Fibroblast of lung (primary cell): ENCODE measurements around the gene HAS3.
"Not testable (repeated sequence)": the region's sequence is repeated elsewhere in the genome, so short reads cannot be mapped to it uniquely, and the experiment has no call there.

Experiments
- CTCF ChIP-seq, 2 donors: IDR thresholded peaks in 1 of 2; conservative IDR thresholded peaks in 1 of 2; 1 replicate in 1 of 2; 2 replicates in 1 of 2; pipeline ENCODE4 v1.5.1; 2011 to 2012; ENCODE audit warnings: low read length in 2 of 2, control low read depth in 1 of 2, inconsistent platforms in 1 of 2, low read depth in 1 of 2, mild to moderate bottlenecking in 1 of 2
- EZH2 ChIP-seq: IDR thresholded peaks from 2 replicates; pipeline ENCODE4 v1.5.1; 2012; ENCODE audit warnings: low read length, control low read depth, mild to moderate bottlenecking; ENCODE audit errors: missing control alignments

- TF ChIP-seq CTCF (conservative IDR thresholded peaks at IDR 0.05 in 1 of 2, IDR thresholded peaks at IDR 0.05 in 1 of 2; ENCODE audit: low read depth in 1 of 2, low read length in 2 of 2); EZH2: not testable (repeated sequence)
These were observed 42.0 kb upstream of the HAS3 start for GRCh38 chr16:69063491-69063890.
